ENCODE results near the gene MRPS6.
A peak's percentile ranks its signal among the peaks of the same experiment; 100 is the strongest.

The MRPS6 gene

DNA sequence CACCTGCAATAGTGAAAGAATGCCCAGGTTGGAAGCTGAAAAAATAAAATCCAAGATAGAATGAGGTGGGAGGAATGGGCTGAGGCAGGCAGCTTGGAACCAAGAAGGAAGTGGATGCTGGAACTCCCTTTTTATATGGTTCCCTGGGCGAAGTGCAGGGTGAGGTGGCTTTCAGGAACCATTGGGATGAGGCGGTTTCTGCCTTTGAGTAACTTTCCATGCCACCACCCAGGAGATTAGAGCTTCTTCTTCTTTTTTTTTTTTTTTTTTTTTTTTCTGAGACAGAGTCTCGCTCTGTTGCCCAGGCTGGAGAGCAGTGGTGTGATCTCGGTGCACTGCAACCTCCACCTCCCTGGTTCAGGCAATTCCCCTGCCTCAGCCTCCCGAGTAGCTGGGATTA, 17.8 kb upstream of the MRPS6 start:
- DNase-seq (ENCODE audit: extremely low read depth, insufficient read length) = no peak
- no peaks in the 10 kb centered on the region for H3K36me3 ChIP-seq (ENCODE audit: control insufficient read depth, insufficient read depth, low read length)
- H3K4me3 ChIP-seq (replicated peaks; ENCODE audit: low read depth, low read length) = no peak overlapping the region
- H3K27me3 ChIP-seq (replicated peaks; ENCODE audit: control insufficient read depth, insufficient read depth, low read length) = no peaks in the 10 kb centered on the region
- TF ChIP-seq, protein P1, sequence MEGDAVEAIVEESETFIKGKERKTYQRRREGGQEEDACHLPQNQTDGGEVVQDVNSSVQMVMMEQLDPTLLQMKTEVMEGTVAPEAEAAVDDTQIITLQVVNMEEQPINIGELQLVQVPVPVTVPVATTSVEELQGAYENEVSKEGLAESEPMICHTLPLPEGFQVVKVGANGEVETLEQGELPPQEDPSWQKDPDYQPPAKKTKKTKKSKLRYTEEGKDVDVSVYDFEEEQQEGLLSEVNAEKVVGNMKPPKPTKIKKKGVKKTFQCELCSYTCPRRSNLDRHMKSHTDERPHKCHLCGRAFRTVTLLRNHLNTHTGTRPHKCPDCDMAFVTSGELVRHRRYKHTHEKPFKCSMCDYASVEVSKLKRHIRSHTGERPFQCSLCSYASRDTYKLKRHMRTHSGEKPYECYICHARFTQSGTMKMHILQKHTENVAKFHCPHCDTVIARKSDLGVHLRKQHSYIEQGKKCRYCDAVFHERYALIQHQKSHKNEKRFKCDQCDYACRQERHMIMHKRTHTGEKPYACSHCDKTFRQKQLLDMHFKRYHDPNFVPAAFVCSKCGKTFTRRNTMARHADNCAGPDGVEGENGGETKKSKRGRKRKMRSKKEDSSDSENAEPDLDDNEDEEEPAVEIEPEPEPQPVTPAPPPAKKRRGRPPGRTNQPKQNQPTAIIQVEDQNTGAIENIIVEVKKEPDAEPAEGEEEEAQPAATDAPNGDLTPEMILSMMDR (IDR thresholded peaks at IDR 0.05; ENCODE audit: insufficient read depth, low read length, poor library complexity, severe bottlenecking) = no peak

DNA sequence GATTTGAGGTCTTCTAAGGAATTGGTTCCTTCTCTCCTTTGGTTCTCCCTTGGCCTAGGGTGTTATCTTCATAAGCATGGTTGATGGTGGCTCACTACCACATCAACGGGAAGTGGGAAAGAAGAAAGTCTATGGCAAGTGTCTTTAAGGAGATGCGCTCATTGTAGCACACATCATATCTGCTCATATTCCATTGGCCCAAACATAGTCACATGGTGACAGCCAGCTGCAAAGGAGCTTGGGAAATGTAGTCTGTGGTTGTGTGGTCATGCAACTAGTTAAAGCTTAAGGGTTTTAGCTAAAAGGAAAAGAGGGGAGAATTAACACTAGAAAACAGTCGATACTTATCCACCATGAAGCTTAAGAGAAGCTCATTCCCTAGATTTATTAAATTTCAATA, 11.4 kb upstream of the MRPS6 start:
- Histone ChIP-seq H3K36me3 (ENCODE audit: control insufficient read depth, insufficient read depth, low read length) (no peaks in the 10 kb centered on the region), H3K27me3 (replicated peaks; ENCODE audit: control insufficient read depth, insufficient read depth, low read length) (no peaks in the 10 kb centered on the region), H3K4me3 (replicated peaks; ENCODE audit: low read depth, low read length) (no peak overlapping the region)
- no peak for DNase-seq (ENCODE audit: extremely low read depth, insufficient read length)
- TF ChIP-seq, protein P1 (IDR thresholded peaks at IDR 0.05; ENCODE audit: insufficient read depth, low read length, poor library complexity, severe bottlenecking) = no peak

DNA sequence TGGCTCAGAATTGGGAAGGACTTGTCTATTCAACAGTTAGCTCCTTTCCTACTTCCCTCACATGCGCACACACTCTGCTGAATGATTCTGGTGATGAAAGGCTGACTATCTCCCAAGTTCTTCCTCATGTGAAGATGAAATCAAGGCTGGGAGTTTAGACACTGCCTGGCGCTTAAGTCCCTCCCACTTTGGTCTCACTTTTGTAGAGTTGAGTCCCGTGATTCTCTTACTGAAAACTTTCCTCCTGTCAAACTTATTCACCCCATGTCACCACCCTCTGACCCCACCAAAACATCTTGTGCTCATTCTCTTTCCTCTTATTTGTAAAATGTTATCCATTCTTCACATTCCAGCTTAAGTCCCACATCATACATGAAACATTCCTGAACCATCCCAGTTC, 8.4 kb upstream of the MRPS6 start:
- Histone ChIP-seq H3K36me3 (ENCODE audit: control insufficient read depth, insufficient read depth, low read length) (no peaks in the 10 kb centered on the region), H3K4me3 (replicated peaks; ENCODE audit: low read depth, low read length) (no peak overlapping the region), H3K27me3 (replicated peaks; ENCODE audit: control insufficient read depth, insufficient read depth, low read length) (no peaks in the 10 kb centered on the region)
- TF ChIP-seq, protein P1 (IDR thresholded peaks at IDR 0.05; ENCODE audit: insufficient read depth, low read length, poor library complexity, severe bottlenecking) = no peak
- no peak for DNase-seq (ENCODE audit: extremely low read depth, insufficient read length)

- Histone ChIP-seq H3K4me3 (replicated peaks; ENCODE audit: low read depth, low read length) (no peak overlapping the region), H3K27me3 (replicated peaks; ENCODE audit: control insufficient read depth, insufficient read depth, low read length) (no peaks in the 10 kb centered on the region), H3K36me3 (ENCODE audit: control insufficient read depth, insufficient read depth, low read length) (peaks cover 2% of the 10 kb centered on the region)
- TF ChIP-seq, protein P1 (IDR thresholded peaks at IDR 0.05; ENCODE audit: insufficient read depth, low read length, poor library complexity, severe bottlenecking) = no peak
- no peak for DNase-seq (ENCODE audit: extremely low read depth, insufficient read length)
These were observed 1.7 kb upstream of the MRPS6 start for GRCh38 chr21:34071683-34072082.

DNA sequence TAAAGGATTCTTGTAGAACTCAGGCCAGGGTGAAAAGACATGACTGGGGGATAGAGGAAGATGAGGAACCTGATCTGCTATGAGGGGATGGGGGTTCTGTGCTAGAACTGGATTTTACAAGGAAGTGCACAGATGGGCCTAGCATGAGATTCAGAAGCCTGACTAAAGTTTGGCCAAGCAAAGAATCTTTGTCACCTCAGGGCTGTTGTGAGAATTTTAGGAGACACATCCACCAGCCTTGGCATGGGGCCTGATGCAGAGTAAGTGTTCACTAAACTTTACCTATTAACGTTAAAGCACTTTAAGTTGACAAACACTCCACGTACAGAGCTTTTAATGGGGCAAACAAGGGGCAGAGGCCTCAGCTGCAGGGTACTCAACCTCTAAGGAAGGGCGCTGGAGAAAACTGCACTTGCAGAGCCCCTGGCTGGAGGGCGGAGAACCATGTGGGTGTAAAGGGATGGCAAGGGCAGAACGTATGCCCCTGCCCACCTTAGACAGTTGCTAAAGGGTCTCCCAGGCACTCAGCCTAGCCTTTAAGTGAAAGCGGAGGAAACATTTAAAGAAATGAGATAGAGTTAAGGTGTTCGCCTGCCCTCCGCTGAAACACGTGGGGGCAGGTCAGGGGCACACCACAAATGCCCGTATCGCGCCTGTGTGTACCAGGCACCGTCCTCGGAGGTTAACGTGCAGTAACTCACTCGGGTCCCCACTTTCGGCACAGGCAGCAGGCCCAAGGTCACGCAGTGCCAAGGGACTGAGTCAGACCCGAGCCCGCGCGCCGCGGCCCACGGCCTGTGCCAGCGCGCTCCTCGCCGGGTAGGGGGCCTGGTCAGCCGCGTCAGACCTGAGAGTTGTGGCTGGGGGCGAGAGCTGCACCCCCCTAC, 990 bp upstream of the MRPS6 start:
- DNase-seq (ENCODE audit: extremely low read depth, insufficient read length) = peak; percentile 16
- Histone ChIP-seq H3K4me3 (replicated peaks; ENCODE audit: low read depth, low read length) (peak overlapping the region; percentile 63), H3K36me3 (ENCODE audit: control insufficient read depth, insufficient read depth, low read length) (peaks cover 2% of the 10 kb centered on the region), H3K27me3 (replicated peaks; ENCODE audit: control insufficient read depth, insufficient read depth, low read length) (no peaks in the 10 kb centered on the region)
- TF ChIP-seq, protein P1 (IDR thresholded peaks at IDR 0.05; ENCODE audit: insufficient read depth, low read length, poor library complexity, severe bottlenecking) = no peak
